PFSK-1 (cell line): ENCODE results near the gene CASKIN2.

Experiments
- POLR2AphosphoS5 ChIP-seq: IDR thresholded peaks from 2 replicates; pipeline ENCODE4 v1.6.1; 2012; ENCODE audit warnings: low read depth, mild to moderate bottlenecking, control low read depth, low read length, moderate library complexity
- REST ChIP-seq, 2 experiments: IDR thresholded peaks; 2 replicates each; pipeline versions ENCODE4 v1.6.1 to v1.8.0; 2011 to 2012; ENCODE audit warnings: low read depth in 2 of 2, low read length in 2 of 2, control low read depth in 1 of 2, inconsistent platforms in 1 of 2, mild to moderate bottlenecking in 1 of 2, moderate library complexity in 1 of 2; ENCODE audit not compliant: insufficient read depth in 1 of 2
- SIN3A ChIP-seq: IDR thresholded peaks from 2 replicates; pipeline ENCODE4 v1.6.1; 2012; ENCODE audit warnings: mild to moderate bottlenecking, low read length, moderate library complexity, borderline replicate concordance; ENCODE audit not compliant: insufficient read depth
- TAF1 ChIP-seq: IDR thresholded peaks from 2 replicates; pipeline ENCODE4 v1.6.1; 2012; ENCODE audit warnings: low read length, control low read depth, borderline replicate concordance; ENCODE audit not compliant: insufficient read depth

GRCh38 chr17:75491680-75492079, 23.7 kb downstream of the CASKIN2 start:
- TF ChIP-seq TAF1 (no peak), POLR2AphosphoS5 (no peak), SIN3A (no peak), REST (IDR thresholded peaks at IDR 0.05; ENCODE audit: insufficient read depth in 1 of 2, low read depth in 2 of 2, low read length in 2 of 2) (no peak)
